Type B pancreatic cell (in vitro differentiated cells): ENCODE data around the gene RPS2. TPM values are rescaled to one million over a fixed set of nuclear protein-coding genes. Genes with fewer than 3 reads are reported as not detected.

Source experiments
- DNase-seq: peaks from one replicate; pipeline ENCODE4 v3.0.0; 2021; ENCODE audit warnings: mixed read lengths; ENCODE audit not compliant: unreplicated experiment; ENCODE audit errors: extremely low spot score
- H3K27ac Mint-ChIP-seq: 2 replicates; pipeline ENCODE4 v1.8.0; 2021; ENCODE audit warnings: mild to moderate bottlenecking, mixed read lengths
- H3K27me3 Mint-ChIP-seq: 2 replicates; pipeline ENCODE4 v1.8.0; 2021; ENCODE audit warnings: mixed read lengths
- H3K36me3 Mint-ChIP-seq: 2 replicates; pipeline ENCODE4 v1.8.0; 2021; ENCODE audit warnings: mixed read lengths
- H3K4me1 Mint-ChIP-seq: one replicate; pipeline ENCODE4 v1.8.0; 2021; ENCODE audit warnings: mixed read lengths; ENCODE audit not compliant: unreplicated experiment
- H3K4me3 Mint-ChIP-seq: 2 replicates; pipeline ENCODE4 v1.8.0; 2021; ENCODE audit warnings: mild to moderate bottlenecking, mixed read lengths
- H3K9me3 Mint-ChIP-seq: 2 replicates; pipeline ENCODE4 v1.8.0; 2021; ENCODE audit warnings: mixed read lengths
- total RNA-seq: library from RNA; stranded (reverse); gene quantifications from 2 replicates; pipeline ENCODE4 v1.2.1, GENCODE V29; 2021; ENCODE audit warnings: low replicate concordance
- TF ChIP-seq, protein P1 (sequence below): fragments of 200-600 bp; sonication (generic); conservative IDR thresholded peaks from 2 replicates; pipeline ENCODE4 v1.5.0; 2021; ENCODE audit warnings: antibody characterized with exemption, mild to moderate bottlenecking

Gene RPS2
- total RNA-seq, 1 donor from 2014 or later = 3,035 TPM

DNA sequence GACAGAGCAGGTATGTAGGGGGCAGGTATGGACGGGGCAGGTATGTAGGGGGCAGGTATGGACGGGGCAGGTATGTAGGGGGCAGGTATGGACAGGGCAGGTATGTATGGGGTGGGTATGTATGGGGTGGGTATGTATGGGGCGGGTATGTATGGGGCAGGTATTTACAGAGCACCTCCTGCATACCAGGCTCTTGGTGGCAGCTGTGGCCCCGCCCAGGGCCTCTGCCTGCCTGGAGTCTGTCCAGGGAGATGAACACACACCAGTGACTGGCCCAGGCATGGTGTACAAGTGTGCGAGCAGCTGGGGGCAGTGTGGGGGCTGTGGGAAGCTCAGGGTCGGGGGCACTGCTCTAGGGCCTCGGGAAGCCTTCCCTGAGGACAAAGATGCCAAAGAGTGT is 14.6 kb downstream of the RPS2 start:
- Mint-ChIP-seq H3K27me3 (no peaks in the 10 kb centered on the region), H3K4me3 (no peak overlapping the region), H3K27ac (no peak overlapping the region), H3K9me3 (no peaks in the 10 kb centered on the region), H3K4me1 (no peaks in the 10 kb centered on the region), H3K36me3 (no peaks in the 10 kb centered on the region)
- TF ChIP-seq, protein P1, sequence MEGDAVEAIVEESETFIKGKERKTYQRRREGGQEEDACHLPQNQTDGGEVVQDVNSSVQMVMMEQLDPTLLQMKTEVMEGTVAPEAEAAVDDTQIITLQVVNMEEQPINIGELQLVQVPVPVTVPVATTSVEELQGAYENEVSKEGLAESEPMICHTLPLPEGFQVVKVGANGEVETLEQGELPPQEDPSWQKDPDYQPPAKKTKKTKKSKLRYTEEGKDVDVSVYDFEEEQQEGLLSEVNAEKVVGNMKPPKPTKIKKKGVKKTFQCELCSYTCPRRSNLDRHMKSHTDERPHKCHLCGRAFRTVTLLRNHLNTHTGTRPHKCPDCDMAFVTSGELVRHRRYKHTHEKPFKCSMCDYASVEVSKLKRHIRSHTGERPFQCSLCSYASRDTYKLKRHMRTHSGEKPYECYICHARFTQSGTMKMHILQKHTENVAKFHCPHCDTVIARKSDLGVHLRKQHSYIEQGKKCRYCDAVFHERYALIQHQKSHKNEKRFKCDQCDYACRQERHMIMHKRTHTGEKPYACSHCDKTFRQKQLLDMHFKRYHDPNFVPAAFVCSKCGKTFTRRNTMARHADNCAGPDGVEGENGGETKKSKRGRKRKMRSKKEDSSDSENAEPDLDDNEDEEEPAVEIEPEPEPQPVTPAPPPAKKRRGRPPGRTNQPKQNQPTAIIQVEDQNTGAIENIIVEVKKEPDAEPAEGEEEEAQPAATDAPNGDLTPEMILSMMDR = no peak
- DNase-seq = no peak

DNA sequence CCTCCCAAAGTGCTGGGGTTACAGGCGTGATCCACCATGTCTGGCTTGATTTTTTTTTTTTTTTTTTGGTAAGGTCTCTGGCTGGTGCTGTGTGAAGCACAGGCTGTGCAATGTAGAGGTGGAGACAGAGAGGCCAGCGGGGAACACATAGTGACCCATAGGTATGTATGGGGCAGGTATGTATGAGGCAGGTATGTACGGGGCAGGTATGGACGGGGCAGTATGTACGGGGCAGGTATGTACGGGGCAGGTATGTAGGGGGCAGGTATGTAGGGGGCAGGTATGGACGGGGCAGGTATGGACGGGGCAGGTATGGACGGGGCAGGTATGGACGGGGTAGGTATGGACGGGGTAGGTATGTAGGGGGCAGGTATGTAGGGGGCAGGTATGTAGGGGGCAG is 15.1 kb downstream of the RPS2 start:
- Mint-ChIP-seq H3K27me3 (no peaks in the 10 kb centered on the region), H3K4me1 (no peaks in the 10 kb centered on the region), H3K36me3 (no peaks in the 10 kb centered on the region), H3K9me3 (no peaks in the 10 kb centered on the region), H3K4me3 (no peak overlapping the region), H3K27ac (no peak overlapping the region)
- DNase-seq = no peak
- TF ChIP-seq, protein P1 = no peak

DNA sequence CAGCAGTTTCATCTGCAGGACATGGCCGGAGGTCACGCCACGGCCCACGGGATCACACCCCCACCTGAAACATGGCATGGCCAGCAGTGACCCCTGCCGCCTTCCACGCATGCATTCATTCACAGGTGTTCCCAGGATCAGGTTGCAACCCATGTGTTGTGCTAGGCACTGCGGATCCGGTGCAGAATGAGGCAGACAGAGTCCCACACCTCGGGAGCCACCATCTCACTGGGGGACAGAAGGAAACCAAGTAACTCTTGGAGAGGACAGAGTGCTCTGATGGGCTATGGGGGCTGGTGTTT is 17.3 kb downstream of the RPS2 start:
- TF ChIP-seq, protein P1 = no peak
- no peak for DNase-seq
- Mint-ChIP-seq H3K27ac (no peak overlapping the region), H3K27me3 (no peaks in the 10 kb centered on the region), H3K9me3 (no peaks in the 10 kb centered on the region), H3K4me3 (no peak overlapping the region), H3K4me1 (peaks cover 4% of the 10 kb centered on the region), H3K36me3 (no peaks in the 10 kb centered on the region)

DNA sequence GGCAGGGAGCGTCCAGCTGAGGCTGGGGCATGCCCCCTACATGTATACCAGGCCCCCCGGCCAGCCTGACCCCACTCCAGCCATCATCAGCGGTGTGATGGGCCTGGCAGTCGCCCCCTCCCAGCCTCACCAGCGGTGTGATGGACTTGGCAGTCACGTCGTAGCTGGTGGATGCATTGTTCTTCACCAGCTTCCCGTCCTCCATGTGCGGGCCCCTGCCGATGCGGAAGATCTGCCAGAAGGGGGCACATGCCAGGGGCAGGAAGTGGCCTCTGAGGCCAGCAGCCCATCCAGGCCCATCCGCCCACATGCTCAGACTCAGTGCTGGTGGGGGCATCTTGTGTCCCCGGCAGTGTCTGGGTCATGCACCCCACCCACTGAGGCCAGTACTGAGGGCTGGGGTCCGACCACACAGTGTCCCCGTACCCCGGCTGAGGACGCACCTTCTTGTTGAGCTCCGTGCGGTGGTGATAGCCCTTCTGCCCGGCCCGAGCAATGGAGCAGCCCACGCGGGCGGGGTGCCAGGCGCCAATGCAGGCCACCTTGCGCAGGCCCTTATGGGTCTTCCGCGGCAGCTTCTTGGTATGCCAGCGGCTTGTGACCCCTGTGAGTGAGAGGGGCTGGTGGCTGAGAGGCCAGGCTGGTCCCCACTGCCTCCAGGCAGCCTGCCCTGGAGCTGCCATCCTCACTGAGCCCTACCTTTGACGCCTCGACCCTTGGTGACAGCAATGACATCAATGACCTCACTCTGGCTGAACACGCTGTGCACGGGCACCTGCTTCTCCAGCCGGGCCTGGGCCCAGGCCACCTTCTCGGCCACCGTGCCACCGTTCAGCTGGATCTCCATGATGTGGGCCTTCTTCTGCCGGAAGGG is 17.9 kb downstream of the RPS2 start:
- H3K36me3 Mint-ChIP-seq = no peaks in the 10 kb centered on the region
- no peaks in the 10 kb centered on the region for H3K27me3 Mint-ChIP-seq
- TF ChIP-seq, protein P1 = no peak
- H3K27ac Mint-ChIP-seq = no peak overlapping the region
- peaks cover 4% of the 10 kb centered on the region for H3K4me1 Mint-ChIP-seq
- DNase-seq = no peak
- no peaks in the 10 kb centered on the region for H3K9me3 Mint-ChIP-seq
- H3K4me3 Mint-ChIP-seq = no peak overlapping the region

DNA sequence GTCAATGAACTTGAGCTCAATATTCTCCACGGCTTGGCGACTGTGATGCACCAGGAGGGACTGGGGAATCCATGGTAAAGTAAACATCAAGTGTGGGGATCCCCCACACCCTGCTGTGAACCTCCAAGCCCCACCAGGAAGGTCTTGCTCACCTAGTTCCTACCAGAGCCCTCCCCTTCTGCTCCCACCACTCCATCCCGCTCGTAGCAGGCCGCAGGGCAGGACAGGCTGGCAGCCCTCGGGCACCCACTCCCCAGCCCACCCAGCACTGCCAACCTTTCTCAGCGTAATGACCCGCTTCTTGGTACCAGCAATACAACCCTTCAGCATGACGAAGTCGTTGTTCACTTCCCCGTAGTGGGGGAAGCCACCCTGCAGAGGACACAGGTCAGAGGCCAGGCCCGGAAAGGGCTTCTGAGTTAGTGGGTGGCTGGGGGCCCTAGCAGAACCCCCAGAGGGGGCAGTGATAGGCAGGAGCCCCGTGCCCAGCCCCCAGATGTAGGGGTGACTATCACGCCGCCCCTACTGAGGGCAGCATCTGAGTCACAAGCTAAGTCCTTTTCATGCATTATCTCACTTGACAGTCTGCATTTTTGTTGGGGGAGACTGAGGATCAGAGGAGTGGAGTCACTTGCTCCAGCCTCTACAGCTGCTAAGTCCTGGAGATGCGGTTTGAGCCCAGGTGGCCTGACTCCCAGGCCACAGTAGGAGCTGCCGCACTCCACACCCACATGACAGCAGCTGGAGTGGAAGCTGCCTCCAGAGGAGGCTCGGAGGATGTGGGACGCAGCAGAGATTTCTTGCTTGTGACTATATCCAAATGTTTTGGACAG is 18.9 kb downstream of the RPS2 start:
- Mint-ChIP-seq H3K9me3 (no peaks in the 10 kb centered on the region), H3K4me1 (peaks cover 4% of the 10 kb centered on the region), H3K27me3 (no peaks in the 10 kb centered on the region), H3K36me3 (no peaks in the 10 kb centered on the region), H3K4me3 (no peak overlapping the region), H3K27ac (no peak overlapping the region)
- DNase-seq = no peak
- TF ChIP-seq, protein P1 = no peak
